Panc1 (cell line): ENCODE measurements around the gene GFER.

Experiments used
- POLR2AphosphoS5 ChIP-seq: IDR thresholded peaks from 2 replicates; pipeline ENCODE4 v1.6.1; 2012; ENCODE audit warnings: mild to moderate bottlenecking, low read depth, low read length, moderate library complexity
- SIN3A ChIP-seq: IDR thresholded peaks from 2 replicates; pipeline ENCODE4 v1.6.1; 2012; ENCODE audit warnings: low read depth, mild to moderate bottlenecking, low read length, moderate library complexity, borderline replicate concordance; ENCODE audit not compliant: insufficient read depth
- TCF7L2 ChIP-seq: IDR thresholded peaks from 2 replicates; pipeline ENCODE4 v1.6.1; 2011; ENCODE audit warnings: mild to moderate bottlenecking, low read depth, low read length, inconsistent platforms
- TF ChIP-seq, protein P1 (sequence below): fragments of 450-650 bp; IDR thresholded peaks from 2 replicates; pipeline ENCODE4 v1.5.1; 2017; ENCODE audit warnings: mild to moderate bottlenecking
- TF ChIP-seq, protein P2 (sequence below), 2 experiments: IDR thresholded peaks; 2 replicates each; pipeline ENCODE4 v1.6.1; 2011 to 2012; ENCODE audit warnings: low read depth in 2 of 2, control low read depth in 1 of 2, low read length in 1 of 2, mild to moderate bottlenecking in 1 of 2, moderate library complexity in 1 of 2; ENCODE audit not compliant: insufficient read depth in 1 of 2

DNA sequence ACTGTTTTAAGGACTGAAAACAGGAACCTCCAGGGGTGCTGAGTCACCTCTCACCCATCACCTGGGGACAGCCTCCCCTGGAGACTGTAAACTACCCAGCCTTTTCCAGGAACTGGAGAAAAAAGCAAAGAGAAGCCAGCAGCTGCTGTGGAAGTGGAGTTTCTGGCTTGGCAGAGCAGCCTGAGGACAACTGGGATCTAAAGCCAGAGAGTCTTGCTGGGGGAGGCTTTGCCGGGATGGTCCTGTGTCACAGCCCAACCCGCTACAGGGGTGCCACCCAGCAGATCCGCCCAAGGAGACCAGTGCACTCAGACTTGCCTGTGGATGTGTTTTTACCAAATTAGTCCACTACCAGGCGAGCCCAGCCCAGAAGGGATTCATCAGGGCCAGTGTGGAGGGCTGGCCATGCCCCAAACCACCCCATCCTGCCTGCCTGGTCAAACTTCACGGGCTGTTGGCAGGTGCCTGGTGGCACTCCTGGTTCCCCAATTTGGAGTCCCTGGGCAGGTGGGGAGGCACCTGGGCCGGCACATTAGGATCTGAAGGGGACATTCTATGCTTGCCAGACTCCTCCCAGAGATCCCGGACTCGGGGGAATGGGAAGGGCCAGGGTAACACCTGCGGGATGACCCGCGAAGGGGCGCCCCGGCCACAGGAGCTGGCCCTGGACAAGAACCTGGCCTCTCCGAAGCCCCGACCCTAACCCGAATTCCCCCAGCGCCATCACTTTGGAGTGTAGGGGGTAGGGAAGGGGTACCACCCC lies 41.8 kb upstream of the GFER start:
- TF ChIP-seq, protein P1, sequence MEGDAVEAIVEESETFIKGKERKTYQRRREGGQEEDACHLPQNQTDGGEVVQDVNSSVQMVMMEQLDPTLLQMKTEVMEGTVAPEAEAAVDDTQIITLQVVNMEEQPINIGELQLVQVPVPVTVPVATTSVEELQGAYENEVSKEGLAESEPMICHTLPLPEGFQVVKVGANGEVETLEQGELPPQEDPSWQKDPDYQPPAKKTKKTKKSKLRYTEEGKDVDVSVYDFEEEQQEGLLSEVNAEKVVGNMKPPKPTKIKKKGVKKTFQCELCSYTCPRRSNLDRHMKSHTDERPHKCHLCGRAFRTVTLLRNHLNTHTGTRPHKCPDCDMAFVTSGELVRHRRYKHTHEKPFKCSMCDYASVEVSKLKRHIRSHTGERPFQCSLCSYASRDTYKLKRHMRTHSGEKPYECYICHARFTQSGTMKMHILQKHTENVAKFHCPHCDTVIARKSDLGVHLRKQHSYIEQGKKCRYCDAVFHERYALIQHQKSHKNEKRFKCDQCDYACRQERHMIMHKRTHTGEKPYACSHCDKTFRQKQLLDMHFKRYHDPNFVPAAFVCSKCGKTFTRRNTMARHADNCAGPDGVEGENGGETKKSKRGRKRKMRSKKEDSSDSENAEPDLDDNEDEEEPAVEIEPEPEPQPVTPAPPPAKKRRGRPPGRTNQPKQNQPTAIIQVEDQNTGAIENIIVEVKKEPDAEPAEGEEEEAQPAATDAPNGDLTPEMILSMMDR = no peak
- TF ChIP-seq POLR2AphosphoS5 (no peak), SIN3A (no peak), TCF7L2 (no peak)
- TF ChIP-seq, protein P2, sequence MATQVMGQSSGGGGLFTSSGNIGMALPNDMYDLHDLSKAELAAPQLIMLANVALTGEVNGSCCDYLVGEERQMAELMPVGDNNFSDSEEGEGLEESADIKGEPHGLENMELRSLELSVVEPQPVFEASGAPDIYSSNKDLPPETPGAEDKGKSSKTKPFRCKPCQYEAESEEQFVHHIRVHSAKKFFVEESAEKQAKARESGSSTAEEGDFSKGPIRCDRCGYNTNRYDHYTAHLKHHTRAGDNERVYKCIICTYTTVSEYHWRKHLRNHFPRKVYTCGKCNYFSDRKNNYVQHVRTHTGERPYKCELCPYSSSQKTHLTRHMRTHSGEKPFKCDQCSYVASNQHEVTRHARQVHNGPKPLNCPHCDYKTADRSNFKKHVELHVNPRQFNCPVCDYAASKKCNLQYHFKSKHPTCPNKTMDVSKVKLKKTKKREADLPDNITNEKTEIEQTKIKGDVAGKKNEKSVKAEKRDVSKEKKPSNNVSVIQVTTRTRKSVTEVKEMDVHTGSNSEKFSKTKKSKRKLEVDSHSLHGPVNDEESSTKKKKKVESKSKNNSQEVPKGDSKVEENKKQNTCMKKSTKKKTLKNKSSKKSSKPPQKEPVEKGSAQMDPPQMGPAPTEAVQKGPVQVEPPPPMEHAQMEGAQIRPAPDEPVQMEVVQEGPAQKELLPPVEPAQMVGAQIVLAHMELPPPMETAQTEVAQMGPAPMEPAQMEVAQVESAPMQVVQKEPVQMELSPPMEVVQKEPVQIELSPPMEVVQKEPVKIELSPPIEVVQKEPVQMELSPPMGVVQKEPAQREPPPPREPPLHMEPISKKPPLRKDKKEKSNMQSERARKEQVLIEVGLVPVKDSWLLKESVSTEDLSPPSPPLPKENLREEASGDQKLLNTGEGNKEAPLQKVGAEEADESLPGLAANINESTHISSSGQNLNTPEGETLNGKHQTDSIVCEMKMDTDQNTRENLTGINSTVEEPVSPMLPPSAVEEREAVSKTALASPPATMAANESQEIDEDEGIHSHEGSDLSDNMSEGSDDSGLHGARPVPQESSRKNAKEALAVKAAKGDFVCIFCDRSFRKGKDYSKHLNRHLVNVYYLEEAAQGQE (IDR thresholded peaks at IDR 0.05; ENCODE audit: insufficient read depth in 1 of 2, low read depth in 2 of 2, low read length in 1 of 2) = no peak
